DND-41 (cell line): ENCODE results near the gene TRPM3.

Source experiments
- ATAC-seq: fragments of 200-7000 bp; cut with Tn5 transposase; 3 replicates; pipeline ENCODE4 v1.9.1; 2021; ENCODE audit warnings: low read depth; ENCODE audit not compliant: insufficient read depth
- DNase-seq: peaks from one replicate; pipeline ENCODE4 v3.0.0-alpha.2; 2020
- H2AFZ ChIP-seq: 2 replicates; pipeline ENCODE4 v1.6.0; 2012; ENCODE audit warnings: low read depth, low read length
- H3K27ac ChIP-seq: 2 replicates; pipeline ENCODE4 v1.5.1; 2012; ENCODE audit warnings: low read length, inconsistent platforms
- H3K27me3 ChIP-seq: fragments of 200-600 bp; sonication (generic); 2 replicates; pipeline ENCODE4 v1.6.0; 2012; ENCODE audit warnings: low read length, mild to moderate bottlenecking, inconsistent platforms; ENCODE audit not compliant: insufficient read depth, poor library complexity
- H3K36me3 ChIP-seq: 2 replicates; pipeline ENCODE4 v1.5.1; 2012; ENCODE audit warnings: low read length, inconsistent platforms; ENCODE audit not compliant: insufficient read depth
- H3K4me1 ChIP-seq: 2 replicates; pipeline ENCODE4 v1.5.1; 2012; ENCODE audit warnings: mild to moderate bottlenecking, low read length; ENCODE audit not compliant: insufficient read depth
- H3K4me2 ChIP-seq: 2 replicates; pipeline ENCODE4 v1.6.0; 2012; ENCODE audit warnings: mild to moderate bottlenecking, moderate library complexity, low read length, inconsistent platforms; ENCODE audit not compliant: insufficient read depth
- H3K4me3 ChIP-seq, 2 experiments: fragments of 200-600 bp in 1 of 2; shearing (Covaris generic) in 1 of 2; 2 replicates each; pipeline ENCODE4 v1.5.1; 2012 to 2016; ENCODE audit warnings: inconsistent platforms in 2 of 2, low read length in 2 of 2, mild to moderate bottlenecking in 2 of 2, low read depth in 1 of 2, moderate library complexity in 1 of 2
- H3K79me2 ChIP-seq: 2 replicates; pipeline ENCODE4 v1.6.0; 2012; ENCODE audit warnings: low read length, inconsistent platforms; ENCODE audit not compliant: insufficient read depth
- H3K9ac ChIP-seq: 2 replicates; pipeline ENCODE4 v1.6.0; 2012; ENCODE audit warnings: low read depth, mild to moderate bottlenecking, inconsistent platforms, low read length, moderate library complexity
- H3K9me3 ChIP-seq: 2 replicates; pipeline ENCODE4 v1.5.1; 2012; ENCODE audit warnings: low read length, moderate library complexity, mild to moderate bottlenecking, inconsistent platforms; ENCODE audit not compliant: insufficient read depth, severe bottlenecking
- H4K20me1 ChIP-seq: 2 replicates; pipeline ENCODE4 v1.6.0; 2012; ENCODE audit warnings: low read length; ENCODE audit not compliant: insufficient read depth
- EZH2 ChIP-seq: IDR thresholded peaks from 3 replicates; pipeline ENCODE4 v1.6.1; 2012; ENCODE audit warnings: borderline replicate concordance, low read depth, mild to moderate bottlenecking, moderate library complexity, low read length, inconsistent platforms; ENCODE audit not compliant: severe bottlenecking
- TF ChIP-seq, protein P1 (sequence below): IDR thresholded peaks from 2 replicates; pipeline ENCODE4 v1.5.1; 2012; ENCODE audit warnings: borderline replicate concordance, low read length, moderate library complexity, mild to moderate bottlenecking; ENCODE audit not compliant: poor library complexity, severe bottlenecking; ENCODE audit errors: extremely low read depth

Gene TRPM3

DNA sequence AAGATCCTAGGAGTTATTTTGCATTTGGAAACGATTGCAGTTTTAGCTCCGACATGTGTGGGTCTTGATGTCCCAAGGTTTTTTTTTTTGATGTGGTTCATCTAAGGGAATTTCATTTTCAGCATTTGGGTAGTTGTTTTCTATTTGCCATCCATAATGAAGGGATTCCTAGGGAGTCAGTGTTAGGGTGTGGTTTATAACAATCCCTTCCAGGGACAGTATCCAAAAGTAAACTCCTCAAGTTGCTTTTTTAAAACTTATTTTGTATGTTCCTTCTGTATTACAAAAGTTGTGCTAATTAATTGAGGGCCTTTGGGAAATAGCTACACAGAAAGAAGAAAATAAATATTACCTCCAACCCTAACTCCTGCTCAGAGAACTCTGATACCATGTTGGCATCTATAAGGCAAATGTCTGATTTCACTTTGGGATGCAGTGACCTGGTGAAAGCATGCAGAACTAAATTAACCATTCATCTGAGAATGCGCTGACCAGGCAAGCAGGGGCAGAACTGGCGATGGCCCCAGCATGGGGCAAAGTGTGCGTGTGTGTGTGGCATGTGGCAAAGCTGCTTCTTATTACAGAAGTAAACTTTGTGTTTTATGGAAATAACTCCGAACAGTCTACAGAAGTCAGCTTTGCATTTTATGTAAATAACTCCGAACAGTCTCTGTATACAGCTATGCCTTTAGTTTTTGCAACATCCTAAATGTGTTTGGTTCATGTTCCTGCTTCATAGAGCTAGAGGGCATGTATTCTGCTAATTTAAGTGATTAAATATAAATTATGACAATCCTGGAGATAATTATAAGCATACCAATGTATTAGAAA lies 237.2 kb downstream of the TRPM3 start:
- H3K4me2 ChIP-seq: no peak overlapping the region

DNA sequence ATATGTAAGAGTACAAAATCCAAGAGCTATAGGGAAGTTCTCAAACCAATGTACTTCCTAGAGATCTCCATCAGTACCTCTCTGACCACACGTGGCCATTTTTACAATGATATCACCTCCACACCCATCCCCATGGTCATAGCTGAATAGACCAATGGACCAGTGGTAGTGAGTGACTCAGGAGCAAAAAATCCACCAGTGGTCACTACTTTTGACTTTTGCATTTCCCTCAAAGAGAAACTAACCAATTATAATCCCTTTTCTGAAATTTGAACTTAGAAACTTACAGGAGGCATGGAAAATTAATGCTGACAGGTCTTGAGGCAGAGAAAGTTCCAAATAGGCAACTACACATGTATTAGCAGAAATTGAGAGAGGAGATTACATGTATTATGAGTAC lies 238.4 kb downstream of the TRPM3 start:
- Histone ChIP-seq H3K27ac (no peak overlapping the region), H3K36me3 (no peaks in the 10 kb centered on the region), H3K9me3 (no peaks in the 10 kb centered on the region), H3K4me1 (no peaks in the 10 kb centered on the region), H3K4me2 (no peak overlapping the region), H3K79me2 (no peaks in the 10 kb centered on the region), H3K9ac (no peak overlapping the region), H3K4me3 (no peak overlapping the region), H3K27me3 (no peaks in the 10 kb centered on the region), H2AFZ (no peak overlapping the region), H4K20me1 (no peaks in the 10 kb centered on the region)
- ATAC-seq: no peak
- DNase-seq: no peak
- TF ChIP-seq EZH2: no peak
- TF ChIP-seq, protein P1, sequence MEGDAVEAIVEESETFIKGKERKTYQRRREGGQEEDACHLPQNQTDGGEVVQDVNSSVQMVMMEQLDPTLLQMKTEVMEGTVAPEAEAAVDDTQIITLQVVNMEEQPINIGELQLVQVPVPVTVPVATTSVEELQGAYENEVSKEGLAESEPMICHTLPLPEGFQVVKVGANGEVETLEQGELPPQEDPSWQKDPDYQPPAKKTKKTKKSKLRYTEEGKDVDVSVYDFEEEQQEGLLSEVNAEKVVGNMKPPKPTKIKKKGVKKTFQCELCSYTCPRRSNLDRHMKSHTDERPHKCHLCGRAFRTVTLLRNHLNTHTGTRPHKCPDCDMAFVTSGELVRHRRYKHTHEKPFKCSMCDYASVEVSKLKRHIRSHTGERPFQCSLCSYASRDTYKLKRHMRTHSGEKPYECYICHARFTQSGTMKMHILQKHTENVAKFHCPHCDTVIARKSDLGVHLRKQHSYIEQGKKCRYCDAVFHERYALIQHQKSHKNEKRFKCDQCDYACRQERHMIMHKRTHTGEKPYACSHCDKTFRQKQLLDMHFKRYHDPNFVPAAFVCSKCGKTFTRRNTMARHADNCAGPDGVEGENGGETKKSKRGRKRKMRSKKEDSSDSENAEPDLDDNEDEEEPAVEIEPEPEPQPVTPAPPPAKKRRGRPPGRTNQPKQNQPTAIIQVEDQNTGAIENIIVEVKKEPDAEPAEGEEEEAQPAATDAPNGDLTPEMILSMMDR: no peak

More for the DNA sequence above, 237.2 kb downstream of the TRPM3 start:
- Histone ChIP-seq H3K27me3 (no peaks in the 10 kb centered on the region), H2AFZ (no peak overlapping the region), H3K9me3 (no peaks in the 10 kb centered on the region), H4K20me1 (no peaks in the 10 kb centered on the region), H3K9ac (no peak overlapping the region), H3K79me2 (no peaks in the 10 kb centered on the region), H3K36me3 (no peaks in the 10 kb centered on the region), H3K4me3 (no peak overlapping the region), H3K27ac (no peak overlapping the region), H3K4me1 (no peaks in the 10 kb centered on the region)
- no peak for DNase-seq
- no peak for ATAC-seq
- no peak for TF ChIP-seq EZH2
- TF ChIP-seq, protein P1: no peak

- Histone ChIP-seq H3K4me3 (no peak overlapping the region), H3K4me2 (no peak overlapping the region), H3K79me2 (no peaks in the 10 kb centered on the region), H3K4me1 (no peaks in the 10 kb centered on the region), H3K27me3 (no peaks in the 10 kb centered on the region), H3K27ac (no peak overlapping the region), H4K20me1 (no peaks in the 10 kb centered on the region), H2AFZ (no peak overlapping the region), H3K9ac (no peak overlapping the region), H3K36me3 (no peaks in the 10 kb centered on the region), H3K9me3 (no peaks in the 10 kb centered on the region)
- TF ChIP-seq EZH2: no peak
- TF ChIP-seq, protein P1: no peak
- ATAC-seq (no peak), DNase-seq (no peak)
These were observed 240.1 kb downstream of the TRPM3 start for GRCh38 chr9:70881333-70881732.
